Activated CD8-positive, alpha-beta memory T cell treated with anti-CD3 and anti-CD28 coated beads, Interleukin-2, amount 50 U/mL, for 48 hours (primary cell): ENCODE results near the gene GEMIN7.

Experiments
- DNase-seq: peaks from one replicate; pipeline ENCODE4 v3.0.0-alpha.2; 2020

GEMIN7 gene

DNA sequence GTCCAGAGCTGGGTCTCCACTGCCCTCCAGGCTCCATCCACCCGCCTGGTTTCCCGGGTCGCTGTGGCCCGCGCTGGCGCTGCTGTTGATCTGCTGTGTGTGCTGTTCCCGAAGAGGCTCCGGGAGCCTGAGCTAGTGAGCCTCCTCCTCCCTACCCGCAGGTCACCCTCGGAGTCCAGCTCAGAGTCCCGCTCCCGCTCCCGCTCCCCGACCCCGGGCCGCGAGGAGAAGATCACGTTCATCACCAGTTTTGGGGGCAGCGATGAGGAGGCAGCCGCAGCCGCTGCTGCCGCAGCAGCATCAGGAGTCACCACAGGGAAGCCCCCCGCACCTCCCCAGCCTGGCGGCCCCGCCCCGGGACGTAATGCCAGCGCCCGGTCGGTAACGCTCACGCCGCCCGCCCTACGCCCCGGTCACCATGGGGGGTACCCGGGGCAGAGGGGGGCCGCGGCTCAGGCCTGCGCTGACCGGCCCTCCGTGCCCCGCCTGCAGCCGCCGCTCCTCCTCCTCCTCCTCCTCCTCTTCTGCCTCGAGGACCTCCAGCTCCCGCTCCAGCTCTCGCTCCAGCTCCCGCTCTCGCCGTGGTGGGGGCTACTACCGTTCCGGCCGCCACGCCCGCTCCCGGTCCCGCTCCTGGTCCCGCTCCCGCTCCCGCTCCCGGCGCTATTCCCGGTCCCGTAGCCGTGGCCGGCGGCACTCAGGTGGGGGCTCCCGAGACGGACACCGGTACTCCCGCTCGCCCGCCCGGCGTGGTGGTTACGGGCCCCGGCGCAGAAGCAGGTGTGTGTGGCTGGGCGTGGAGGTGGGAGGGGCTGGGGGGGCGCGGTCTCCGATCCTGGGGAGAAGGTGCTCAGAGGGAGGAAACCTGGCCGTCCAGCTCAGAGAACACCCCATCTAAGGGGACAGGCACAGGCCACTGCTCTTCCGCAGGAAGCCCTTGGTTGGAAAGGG is 14.9 kb upstream of the GEMIN7 start:
- no peak for DNase-seq

DNA sequence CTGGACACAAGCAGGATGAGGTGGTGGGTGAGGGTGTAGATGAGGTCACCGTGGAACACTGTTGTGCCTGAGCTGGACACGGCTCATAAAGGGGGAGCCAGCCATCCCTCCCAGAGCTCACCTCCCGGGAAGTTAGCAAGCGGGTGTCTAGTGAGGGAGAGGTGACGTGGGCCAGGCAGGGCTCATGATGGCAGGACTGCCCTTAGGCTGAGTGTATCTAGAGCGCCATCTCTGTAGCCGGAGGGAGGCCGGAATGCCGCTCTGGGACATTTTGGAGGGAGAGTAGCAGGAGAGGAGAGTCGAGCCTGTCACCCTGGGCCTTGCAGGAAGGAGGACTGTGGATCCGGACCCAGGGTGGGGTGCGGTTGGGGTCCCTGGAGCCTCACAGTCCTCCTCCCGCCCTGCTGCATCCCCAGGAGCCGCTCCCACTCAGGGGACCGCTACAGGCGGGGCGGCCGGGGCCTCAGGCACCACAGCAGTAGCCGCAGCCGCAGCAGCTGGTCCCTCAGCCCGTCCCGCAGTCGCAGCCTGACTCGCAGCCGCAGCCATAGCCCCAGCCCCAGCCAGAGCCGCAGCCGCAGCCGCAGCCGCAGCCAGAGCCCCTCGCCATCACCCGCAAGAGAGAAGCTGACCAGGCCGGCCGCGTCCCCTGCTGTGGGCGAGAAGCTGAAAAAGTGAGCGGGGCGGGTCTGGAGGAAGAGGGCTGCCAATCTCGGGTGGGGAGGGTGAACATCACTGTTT is 12.0 kb upstream of the GEMIN7 start:
- DNase-seq = no peak

DNA sequence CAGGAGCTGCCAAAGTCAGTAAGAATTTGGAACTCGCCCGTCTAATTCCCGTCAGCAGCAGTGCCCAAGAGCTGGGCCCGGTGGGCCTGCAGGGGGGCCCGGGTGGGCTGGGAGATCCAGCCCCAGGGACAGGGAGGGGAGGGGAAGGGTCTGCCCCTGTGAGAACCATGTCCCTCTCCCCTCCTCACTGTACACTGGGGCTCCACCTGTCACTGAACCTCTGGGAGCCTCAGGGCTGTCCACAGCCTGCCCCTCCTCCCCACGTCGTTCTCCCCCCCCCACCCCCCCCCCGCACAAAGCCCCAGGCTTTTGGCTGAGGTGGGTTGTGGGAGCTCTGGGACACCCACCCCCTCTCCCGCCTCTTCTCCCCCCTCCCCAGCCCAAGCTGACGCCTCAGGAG is 11.0 kb upstream of the GEMIN7 start:
- DNase-seq = no peak

DNA sequence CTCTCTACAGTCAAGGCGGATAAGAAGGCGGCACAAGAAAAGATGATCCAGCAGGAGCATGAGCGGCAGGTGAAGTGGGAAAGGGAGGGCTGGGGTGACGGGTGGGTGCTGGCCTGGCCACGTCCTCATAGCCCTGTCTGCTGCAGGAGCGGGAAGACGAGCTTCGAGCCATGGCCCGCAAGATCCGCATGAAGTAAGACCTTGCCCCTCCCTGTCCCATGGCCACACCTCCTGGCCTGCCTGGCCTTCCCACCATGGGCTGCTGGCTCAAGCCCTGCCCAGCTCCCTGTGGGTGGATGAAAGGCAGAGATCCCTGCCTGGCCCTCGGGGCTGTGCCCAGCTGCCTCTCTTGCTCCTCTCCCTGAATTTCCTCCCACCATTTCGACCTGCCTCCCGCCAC is 10.0 kb upstream of the GEMIN7 start:
- no peak for DNase-seq

DNA sequence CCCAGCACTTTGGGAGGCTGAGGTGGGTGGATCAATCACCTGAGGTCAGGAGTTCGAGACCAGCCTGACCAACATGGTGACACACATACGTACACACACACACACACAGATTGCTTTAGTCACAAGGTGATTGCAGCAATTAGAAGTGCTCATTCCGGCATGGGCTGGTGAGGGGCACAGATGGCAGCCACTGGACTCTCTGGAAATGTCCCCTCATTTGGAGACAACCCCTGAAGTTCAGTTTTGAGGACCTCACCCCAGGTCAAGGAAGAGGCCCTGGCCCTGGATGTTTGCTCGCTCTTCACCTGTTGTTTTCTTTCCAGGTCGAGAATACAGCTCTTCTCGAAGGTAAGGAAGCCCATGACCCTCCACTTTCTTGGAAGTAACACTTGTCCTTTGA is 8.8 kb upstream of the GEMIN7 start:
- DNase-seq = no peak

DNA sequence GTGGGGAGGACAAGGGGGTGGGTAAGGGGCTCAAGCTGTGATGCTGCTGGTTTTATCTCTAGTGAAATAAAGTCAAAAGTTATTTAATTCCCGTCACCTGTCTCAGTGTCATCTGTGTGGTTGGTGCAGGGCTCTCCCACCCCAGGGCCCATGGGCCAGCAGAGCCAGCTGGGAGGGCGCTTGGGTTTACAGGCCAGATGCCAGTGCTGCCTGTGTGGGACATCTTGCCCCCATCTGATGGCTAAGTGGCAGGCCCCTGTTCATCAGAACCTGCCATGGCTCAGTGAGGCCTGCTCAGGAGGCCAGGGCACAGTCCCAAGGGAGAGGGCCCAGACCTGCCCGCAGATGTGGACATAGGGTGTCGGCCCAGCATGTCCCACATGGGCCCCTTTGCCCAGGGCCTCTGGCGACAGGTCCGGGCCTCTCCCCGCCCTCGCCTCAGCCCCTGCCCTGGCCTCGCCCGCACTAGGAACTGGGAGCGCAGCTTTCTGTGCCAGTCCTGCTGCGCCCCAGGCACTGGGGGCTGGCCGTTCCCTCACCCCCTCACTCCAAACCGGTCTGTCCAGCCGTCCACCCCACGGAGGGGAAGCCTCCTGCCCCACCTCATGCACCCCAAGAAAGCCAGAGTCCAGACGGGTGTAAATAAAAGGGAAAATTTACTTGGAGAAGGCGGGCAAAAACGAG is 8.1 kb upstream of the GEMIN7 start:
- DNase-seq = no peak

DNA sequence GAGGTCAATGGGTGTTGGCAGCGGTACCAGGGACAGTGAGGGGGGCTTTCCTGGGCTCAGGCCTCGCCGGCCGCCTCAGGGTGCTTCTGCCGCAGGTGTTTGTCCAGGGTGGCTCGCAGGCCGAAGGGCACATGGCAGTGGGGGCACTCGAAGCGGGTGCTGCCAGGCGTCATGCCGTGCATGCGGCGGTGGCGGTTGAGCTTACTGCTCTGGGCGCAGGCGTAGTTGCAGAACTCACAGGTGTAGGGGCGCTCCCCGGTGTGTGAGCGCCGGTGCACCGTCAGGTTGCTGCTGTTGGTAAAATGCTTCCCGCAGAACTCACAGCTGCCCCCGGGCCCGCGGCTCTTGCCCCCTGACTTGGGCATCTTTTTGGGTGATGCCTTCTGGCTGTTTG is 7.5 kb upstream of the GEMIN7 start:
- no peak for DNase-seq

DNA sequence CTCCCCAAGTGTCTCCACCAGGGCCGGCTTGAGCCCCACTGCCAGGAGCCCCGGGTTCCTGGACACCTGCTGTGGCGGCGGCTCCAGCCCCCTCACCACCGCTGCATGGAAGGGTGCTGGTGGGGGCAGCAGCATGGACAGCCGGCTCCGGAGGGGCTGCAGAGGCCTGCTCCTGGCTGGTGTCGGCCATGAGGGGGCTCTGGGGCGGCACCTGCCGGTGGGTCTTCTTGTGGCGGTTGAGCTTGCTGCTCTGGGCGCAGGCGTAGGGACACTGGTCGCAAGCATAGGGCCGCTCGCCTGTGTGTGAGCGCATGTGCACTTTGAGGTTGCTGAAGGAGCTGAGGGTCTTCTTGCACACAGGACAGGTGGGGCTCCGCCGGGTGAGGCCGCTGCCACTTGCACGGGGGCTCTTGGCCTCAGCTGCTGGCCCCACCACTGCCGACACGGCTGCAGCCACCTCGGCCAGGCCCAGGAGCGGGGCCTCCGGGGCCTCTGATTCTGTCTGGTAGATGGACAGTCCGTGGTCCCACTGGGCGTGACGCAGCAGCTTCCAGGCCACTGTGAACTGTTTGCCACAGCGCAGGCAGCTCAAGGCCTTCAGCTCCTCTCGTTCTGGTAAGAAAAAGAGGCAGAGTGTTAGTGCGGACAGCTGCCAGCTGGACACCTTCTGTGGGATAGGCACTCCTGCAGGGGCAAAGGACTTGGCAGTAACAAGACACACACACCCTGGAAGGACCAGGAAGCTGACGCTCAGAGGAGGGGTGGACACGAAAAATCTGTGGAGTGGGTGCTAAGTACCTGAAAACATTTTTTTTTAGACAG is 6.9 kb upstream of the GEMIN7 start:
- no peak for DNase-seq

DNA sequence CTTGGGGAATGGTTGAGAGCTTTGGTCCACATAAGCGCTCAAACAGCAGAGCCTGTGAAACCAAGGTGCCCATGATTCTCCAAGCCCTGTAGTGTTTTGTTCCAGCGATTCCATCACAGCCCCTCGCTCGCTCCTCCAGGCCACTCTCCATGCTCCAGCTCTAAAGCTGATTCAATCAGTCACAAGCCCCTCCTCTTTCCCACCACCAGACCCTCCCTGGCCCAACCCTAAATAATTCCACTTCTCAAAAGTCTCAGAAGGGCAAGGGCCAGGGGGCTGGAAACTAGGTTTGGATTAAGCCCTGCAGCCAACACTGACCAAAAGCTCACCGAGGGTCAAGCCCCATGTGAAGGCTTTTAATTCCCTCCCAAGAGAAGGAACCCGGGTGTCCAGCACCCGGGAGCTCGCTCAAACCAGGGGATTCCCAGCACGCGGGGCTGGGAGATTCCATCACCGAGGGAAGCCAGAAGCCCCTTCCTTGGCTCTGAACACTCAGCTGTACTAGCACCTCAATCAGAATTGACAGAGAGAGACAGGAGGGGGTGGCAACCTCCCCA is 4.2 kb upstream of the GEMIN7 start:
- no peak for DNase-seq

DNA sequence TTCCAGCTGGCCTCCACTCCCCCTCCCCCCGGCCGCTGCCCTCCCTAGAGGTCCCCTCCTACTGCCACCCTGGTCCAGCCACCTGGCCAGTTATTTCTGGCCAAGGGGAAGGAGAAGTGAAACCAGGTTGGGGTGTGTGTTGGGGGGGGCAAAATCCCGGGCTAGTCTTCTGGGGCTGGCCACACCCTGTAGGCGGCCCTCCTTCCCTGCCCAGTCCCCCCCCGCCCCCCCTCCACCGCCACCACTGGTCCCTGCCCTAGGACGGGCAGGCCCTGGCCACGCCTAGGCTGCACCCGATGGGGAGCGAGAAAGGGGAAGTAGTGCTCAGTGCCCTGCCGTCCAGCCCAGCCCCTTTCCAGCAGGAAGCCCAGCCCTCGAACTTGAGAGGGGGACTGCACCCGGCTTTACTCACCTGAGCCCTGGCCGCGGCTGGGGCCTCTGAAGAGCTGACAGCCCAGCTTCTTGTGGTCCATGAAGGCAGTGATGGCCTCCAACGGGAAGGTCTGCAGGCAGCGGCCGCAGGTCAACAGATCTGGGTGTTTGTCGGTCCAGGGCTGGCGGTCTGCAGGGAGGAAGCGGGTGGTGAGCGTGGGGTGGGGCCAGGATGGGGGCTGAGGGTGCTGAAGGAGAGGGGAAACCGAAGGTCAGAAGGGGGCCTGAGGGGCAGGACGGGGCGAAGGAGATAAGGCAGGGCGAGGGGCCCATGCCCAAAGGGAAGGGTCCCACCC is 3.6 kb upstream of the GEMIN7 start:
- peak; percentile 72 for DNase-seq

DNA sequence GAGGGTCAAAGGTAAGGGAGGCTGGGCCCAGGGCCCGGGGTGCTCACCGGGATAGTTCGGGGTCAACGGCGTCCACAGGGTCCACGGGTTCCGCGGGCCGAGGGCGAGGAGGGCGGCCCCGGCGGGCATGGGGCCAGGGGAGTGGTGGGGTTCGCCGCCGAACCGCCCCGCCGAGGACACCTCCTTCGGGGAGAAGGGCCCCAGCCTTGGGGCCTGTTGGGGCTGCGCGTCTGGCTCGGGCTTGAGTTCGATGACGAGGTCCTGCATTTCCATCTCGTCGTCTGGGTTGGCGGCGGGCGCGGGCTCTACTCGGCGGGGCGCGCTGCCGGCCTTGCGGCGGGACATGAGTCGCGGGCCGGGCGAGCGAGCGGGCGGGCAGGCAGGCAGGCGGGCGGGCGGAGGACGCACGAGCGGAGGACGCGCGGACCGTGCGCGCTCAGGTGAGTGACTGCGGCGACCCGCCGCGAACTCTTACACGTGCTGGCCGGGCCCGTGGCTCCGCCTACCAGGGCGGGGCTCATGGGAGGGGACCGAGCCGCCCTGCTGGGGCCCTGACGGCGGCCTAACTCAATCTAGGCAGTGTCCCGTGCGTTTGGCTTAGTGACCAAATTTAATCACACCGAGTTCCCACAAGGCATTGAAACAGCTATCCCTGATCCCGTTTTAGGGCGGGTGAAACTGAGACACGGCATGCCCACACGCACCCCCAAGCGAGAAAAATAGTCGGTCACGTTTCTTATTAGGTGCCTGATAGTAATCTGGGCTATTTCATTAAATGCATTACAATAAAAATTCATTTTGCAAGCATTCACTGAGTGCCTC is 2.8 kb upstream of the GEMIN7 start, which contains the start of gene ZNF296:
TSS of gene ZNF296 (minus strand) at position 450 of the 822 bp plus-strand sequence. CDS start at position 345, 105 bp downstream.
- peak; percentile 89 for DNase-seq

DNA sequence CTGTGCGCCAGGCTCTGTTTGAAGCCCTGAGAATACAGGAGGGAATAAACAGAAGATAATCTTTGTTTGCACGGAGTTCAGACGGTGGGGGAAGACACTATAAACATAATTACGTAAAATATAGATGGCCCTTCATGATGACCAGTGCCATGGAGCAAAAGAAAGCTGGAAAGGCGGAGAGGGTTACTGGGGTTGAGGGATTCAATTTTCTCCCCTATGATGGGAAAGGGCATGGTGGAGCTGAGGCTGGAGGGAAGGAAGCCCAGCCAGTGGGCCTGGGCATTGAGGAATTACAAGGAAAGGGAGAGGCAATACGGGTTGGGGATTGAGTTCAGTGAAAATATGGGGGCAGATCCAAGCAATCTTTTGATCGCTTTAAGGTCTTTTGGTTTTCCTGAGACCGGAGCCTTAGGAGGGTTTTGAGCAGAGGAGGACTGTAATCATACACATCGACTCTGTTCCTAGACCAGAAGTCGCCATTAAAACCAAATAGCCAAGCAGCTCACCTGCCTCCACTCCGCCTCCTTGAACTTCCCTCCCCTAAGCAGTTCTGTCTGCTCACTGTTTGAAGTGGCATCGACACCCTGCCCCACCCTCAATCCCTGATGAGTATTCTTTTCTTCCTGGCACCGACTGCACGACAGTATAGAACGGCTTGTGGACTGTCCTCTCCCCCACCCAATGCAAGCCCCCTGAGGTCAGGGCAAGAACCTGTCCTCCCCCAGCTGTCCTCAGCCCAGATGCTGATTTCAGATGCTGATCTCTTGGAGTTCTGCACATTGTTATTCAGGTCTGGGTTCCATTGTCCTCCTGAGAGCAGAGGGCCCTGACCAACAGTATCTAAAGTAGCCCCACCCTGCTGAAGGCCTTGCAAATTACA is 2.0 kb upstream of the GEMIN7 start:
- DNase-seq = no peak

DNA sequence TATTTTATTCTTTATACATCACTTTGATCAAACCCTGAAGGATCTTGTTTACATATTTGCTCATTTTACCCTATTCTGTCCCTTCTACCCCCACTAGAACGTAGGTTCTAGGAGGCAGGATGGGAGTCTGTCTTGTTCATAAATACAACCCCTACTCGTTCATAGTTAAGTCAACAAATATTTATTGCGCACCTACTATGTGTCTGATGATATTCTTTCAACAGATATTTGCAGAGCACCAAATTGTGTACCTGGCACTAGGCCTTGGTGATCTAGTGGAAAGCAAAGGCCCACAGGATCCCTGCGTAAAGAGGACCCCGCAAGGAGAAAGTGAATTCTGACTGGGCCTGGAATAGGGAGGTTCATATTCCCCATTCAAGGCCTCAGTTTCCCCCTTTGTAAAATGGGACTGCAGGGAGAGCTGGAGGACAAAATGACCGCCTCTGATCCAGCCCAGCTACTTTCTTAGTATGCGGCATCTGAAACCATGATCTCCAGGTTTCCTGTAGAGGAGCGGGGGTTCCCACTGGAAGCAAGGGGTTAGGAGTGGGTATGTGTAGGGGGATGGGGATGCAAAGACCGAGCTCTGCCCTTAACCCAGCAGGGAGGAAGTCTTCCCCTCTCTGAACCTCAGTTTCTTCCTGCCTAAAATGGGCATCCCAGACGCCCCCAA is 534 bp upstream of the GEMIN7 start:
- DNase-seq = no peak

DNA sequence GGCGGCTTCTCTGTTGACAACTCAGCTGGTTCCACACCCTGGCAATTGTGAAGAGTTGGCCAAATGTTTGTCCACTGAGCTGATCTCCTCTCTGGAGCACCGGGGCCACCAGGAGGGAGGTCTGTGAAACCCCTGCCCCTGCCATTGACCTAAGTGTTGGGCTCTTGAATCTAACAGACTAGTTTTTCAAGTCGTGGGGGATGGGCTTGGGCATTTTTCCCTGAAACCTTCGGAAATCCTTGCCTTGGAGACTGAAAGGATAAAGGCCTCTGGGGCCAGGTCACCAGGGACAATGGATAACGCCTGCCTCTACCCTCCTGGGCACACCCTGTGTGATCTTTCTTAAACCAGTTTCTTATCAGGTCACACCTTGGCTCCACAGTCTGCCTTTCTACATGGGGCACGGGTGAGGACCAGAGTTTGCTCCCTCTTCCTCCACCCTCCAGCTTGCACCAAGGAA is 881 bp downstream of the GEMIN7 start:
- no peak for DNase-seq

DNA sequence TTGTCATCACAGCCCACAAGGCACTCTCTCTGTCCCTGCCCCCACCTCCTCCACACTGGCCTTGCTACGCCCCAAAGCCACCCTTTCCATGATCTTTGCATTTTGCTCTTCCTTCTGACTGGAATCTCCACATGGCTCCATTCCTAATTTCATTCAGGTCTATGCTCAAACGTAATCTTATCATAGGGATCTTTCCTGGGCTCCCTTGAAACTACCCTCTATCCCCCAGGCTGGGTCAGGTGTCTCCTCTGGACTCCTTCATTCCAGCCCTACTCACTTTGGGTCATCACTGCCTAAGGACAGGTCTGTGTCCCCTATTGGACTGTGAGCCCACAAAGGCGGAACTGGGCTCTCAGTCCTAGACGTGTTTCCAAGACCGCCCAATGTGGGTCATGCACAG is 3.1 kb downstream of the GEMIN7 start:
- DNase-seq = no peak

DNA sequence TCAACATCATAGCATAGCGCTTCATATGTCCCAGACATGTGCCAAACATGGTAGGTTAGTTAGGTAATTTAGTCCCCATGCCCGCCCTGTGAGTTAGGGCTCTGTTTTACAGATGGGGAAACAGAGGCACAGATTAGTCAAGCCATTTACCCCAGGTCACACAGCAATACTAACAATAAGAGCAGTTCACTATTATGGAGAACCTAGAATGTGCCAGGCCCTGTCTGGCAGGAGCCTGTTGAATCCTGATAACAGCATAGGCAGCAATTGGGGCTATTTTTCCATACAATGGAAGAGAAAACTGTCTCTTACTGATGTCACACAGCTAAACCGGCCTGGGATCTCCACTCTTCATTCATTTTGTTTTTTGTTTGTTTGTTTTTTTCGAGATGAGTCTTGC is 7.4 kb downstream of the GEMIN7 start:
- DNase-seq = no peak

DNA sequence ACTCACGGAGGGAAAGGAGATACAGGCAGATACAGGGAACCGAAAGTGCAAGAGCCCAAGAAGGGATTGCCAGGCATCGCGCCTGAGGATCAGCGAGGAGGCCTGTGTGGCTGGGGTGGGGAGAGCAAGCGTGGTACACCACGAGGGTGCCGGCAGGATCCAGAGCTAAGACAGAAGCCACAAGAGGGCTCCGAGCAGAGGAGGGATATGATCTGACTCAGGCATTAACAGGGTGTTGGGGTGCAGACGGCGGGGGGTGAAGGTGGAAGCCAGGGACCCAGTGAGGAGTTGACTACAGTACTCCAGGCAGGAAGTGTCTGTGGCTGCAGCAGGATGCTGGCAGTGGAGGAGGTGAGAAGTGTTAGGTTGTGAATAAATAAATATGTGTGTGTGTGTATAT is 8.5 kb downstream of the GEMIN7 start:
- DNase-seq = peak; percentile 69

DNA sequence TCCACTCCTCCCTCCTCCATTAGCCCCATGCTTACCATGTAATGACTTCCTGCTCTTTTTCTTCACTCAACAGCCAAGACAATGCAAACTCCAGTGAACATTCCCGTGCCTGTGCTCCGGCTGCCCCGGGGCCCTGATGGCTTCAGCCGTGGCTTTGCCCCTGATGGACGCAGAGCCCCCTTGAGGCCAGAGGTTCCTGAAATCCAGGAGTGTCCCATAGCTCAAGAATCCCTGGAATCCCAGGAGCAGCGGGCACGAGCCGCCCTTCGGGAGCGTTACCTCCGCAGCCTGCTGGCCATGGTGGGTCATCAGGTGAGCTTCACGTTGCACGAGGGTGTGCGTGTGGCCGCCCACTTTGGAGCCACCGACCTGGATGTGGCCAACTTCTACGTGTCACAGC is 11.0 kb downstream of the GEMIN7 start:
- DNase-seq = no peak

DNA sequence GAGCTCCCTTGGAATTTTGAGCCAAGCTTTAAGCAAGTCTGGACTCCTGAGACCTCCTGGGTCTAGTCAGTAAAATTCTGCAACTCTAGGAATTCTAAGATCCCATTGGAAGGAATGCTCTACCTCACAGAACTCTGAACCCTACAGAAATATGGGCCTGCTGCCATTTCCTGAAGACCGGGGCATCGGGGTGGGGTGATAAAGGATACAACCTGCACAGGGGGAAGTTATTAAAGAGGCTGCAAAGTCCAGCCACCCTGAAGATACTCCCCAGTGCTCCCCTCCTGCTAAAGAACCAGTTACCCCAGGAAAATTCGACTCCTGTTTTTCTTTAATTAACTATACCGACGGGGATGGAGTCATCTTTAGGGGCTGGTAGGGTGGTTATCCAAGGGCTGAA is 11.5 kb downstream of the GEMIN7 start:
- DNase-seq = no peak
